H9 (cell line): Measurements from ENCODE around the gene KCNAB3. TPM values are rescaled to one million over a fixed set of nuclear protein-coding genes. Genes with fewer than 3 reads are reported as not detected.

Source experiments
- DNase-seq: peaks from one replicate; pipeline ENCODE4 v3.0.0-alpha.2; 2017
- H2AFZ ChIP-seq: one replicate; pipeline ENCODE4 v1.6.1; 2013; ENCODE audit warnings: mild to moderate bottlenecking, low read length, control low read depth, moderate library complexity
- H2AK5ac ChIP-seq: 2 replicates; pipeline ENCODE4 v1.6.1; 2013; ENCODE audit warnings: low read length, control low read depth, mixed read lengths; ENCODE audit not compliant: insufficient read length
- H2BK120ac ChIP-seq: one replicate; pipeline ENCODE4 v1.6.1; 2013; ENCODE audit warnings: low read depth, mild to moderate bottlenecking, low read length, control low read depth, inconsistent platforms; ENCODE audit not compliant: poor library complexity, severe bottlenecking
- H2BK12ac ChIP-seq: 2 replicates; pipeline ENCODE4 v1.6.1; 2013; ENCODE audit warnings: low read length, control low read depth, mixed read lengths, low read depth; ENCODE audit not compliant: insufficient read length
- H2BK15ac ChIP-seq: 2 replicates; pipeline ENCODE4 v1.6.1; 2013; ENCODE audit warnings: low read depth, low read length, control low read depth
- H2BK20ac ChIP-seq: one replicate; pipeline ENCODE4 v1.6.1; 2013; ENCODE audit warnings: low read depth, mild to moderate bottlenecking, low read length, control low read depth, inconsistent platforms; ENCODE audit not compliant: poor library complexity, severe bottlenecking
- H2BK5ac ChIP-seq: 2 replicates; pipeline ENCODE4 v1.6.1; 2013; ENCODE audit warnings: low read length, control low read depth, mixed read lengths; ENCODE audit not compliant: insufficient read length
- H3K14ac ChIP-seq: 2 replicates; pipeline ENCODE4 v1.6.1; 2013; ENCODE audit warnings: low read length, control low read depth; ENCODE audit not compliant: insufficient read depth
- H3K18ac ChIP-seq: 2 replicates; pipeline ENCODE4 v1.6.1; 2013; ENCODE audit warnings: low read depth, mild to moderate bottlenecking, mixed read lengths, low read length, control low read depth; ENCODE audit not compliant: insufficient read length
- H3K23ac ChIP-seq: 2 replicates; pipeline ENCODE4 v1.6.1; 2013; ENCODE audit warnings: low read length, control low read depth, mixed read lengths, low read depth; ENCODE audit not compliant: insufficient read length
- H3K23me2 ChIP-seq: 2 replicates; pipeline ENCODE4 v1.6.1; 2013; ENCODE audit warnings: low read depth, mild to moderate bottlenecking, mixed read lengths, low read length, control low read depth; ENCODE audit not compliant: insufficient read length, poor library complexity, severe bottlenecking
- H3K27ac ChIP-seq: 2 replicates; pipeline ENCODE4 v1.5.1; 2013; ENCODE audit warnings: low read length, control low read depth, mixed read lengths, low read depth; ENCODE audit not compliant: insufficient read length
- H3K27me3 ChIP-seq: 2 replicates; pipeline ENCODE4 v1.6.1; 2013; ENCODE audit warnings: low read length, control low read depth, inconsistent platforms; ENCODE audit not compliant: insufficient read depth
- H3K4ac ChIP-seq: 2 replicates; pipeline ENCODE4 v1.6.1; 2013; ENCODE audit warnings: low read depth, mild to moderate bottlenecking, control low read depth, inconsistent platforms, low read length, moderate library complexity
- H3K4me1 ChIP-seq: 2 replicates; pipeline ENCODE4 v1.6.1; 2013; ENCODE audit warnings: low read length, control low read depth, inconsistent platforms; ENCODE audit not compliant: insufficient read depth
- H3K4me2 ChIP-seq: 2 replicates; pipeline ENCODE4 v1.6.1; 2013; ENCODE audit warnings: low read length, control low read depth, mixed read lengths; ENCODE audit not compliant: insufficient read length, insufficient read depth
- H3K56ac ChIP-seq: 2 replicates; pipeline ENCODE4 v1.6.1; 2013; ENCODE audit warnings: low read depth, mild to moderate bottlenecking, mixed read lengths, low read length, control low read depth; ENCODE audit not compliant: insufficient read length
- H3K79me1 ChIP-seq: 2 replicates; pipeline ENCODE4 v1.6.1; 2013; ENCODE audit warnings: low read depth, mild to moderate bottlenecking, moderate library complexity, low read length, control low read depth, inconsistent platforms; ENCODE audit not compliant: insufficient read depth, poor library complexity, severe bottlenecking
- H3K79me2 ChIP-seq: 2 replicates; pipeline ENCODE4 v1.6.1; 2013; ENCODE audit warnings: low read length, control low read depth, inconsistent platforms; ENCODE audit not compliant: insufficient read depth
- H3K9ac ChIP-seq: 2 replicates; pipeline ENCODE4 v1.6.1; 2013; ENCODE audit warnings: low read length, control low read depth, mixed read lengths; ENCODE audit not compliant: insufficient read length; ENCODE audit errors: extremely low read depth
- H3K9me3 ChIP-seq: one replicate; pipeline ENCODE4 v1.6.1; 2013; ENCODE audit warnings: low read depth, low read length, inconsistent platforms; ENCODE audit not compliant: control insufficient read depth
- H3T11ph ChIP-seq: one replicate; pipeline ENCODE4 v1.6.1; 2013; ENCODE audit warnings: mild to moderate bottlenecking, low read length, control low read depth, inconsistent platforms
- H4K20me1 ChIP-seq: one replicate; pipeline ENCODE4 v1.6.1; 2013; ENCODE audit not compliant: control insufficient read depth, insufficient read length, insufficient read depth
- H4K5ac ChIP-seq: 2 replicates; pipeline ENCODE4 v1.6.1; 2013; ENCODE audit warnings: low read depth, mild to moderate bottlenecking, mixed read lengths, low read length, control low read depth; ENCODE audit not compliant: insufficient read length
- H4K8ac ChIP-seq: replicated peaks from 2 replicates; pipeline ENCODE4 v1.6.1; 2013; ENCODE audit warnings: low read length, control low read depth, mixed read lengths, low read depth; ENCODE audit not compliant: insufficient read length
- H4K91ac ChIP-seq: 2 replicates; pipeline ENCODE4 v1.6.1; 2013; ENCODE audit warnings: low read depth, mild to moderate bottlenecking, moderate library complexity, mixed read lengths, low read length, control low read depth; ENCODE audit not compliant: insufficient read length
- H3K27ac Mint-ChIP-seq, 3 experiments: 2 replicates in 2 of 3; 3 replicates in 1 of 3; pipeline ENCODE4 v1.8.0; 2020 to 2021; ENCODE audit warnings: mixed read lengths in 3 of 3, mild to moderate bottlenecking in 1 of 3, moderate library complexity in 1 of 3
- H3K27me3 Mint-ChIP-seq: 2 replicates; pipeline ENCODE4 v1.8.0; 2021; ENCODE audit warnings: low read depth, mild to moderate bottlenecking, moderate library complexity, mixed read lengths
- H3K36me3 Mint-ChIP-seq, 3 experiments: 2 replicates in 2 of 3; 3 replicates in 1 of 3; pipeline ENCODE4 v1.8.0; 2020 to 2021; ENCODE audit warnings: low read depth in 3 of 3, mixed read lengths in 3 of 3; ENCODE audit not compliant: insufficient read depth in 1 of 3
- H3K4me1 Mint-ChIP-seq, 2 experiments: 2 replicates each; pipeline ENCODE4 v1.8.0; 2020; ENCODE audit warnings: mixed read lengths in 2 of 2
- H3K4me3 Mint-ChIP-seq, 2 experiments: 2 replicates in 1 of 2; 3 replicates in 1 of 2; pipeline ENCODE4 v1.8.0; 2020 to 2021; ENCODE audit warnings: mild to moderate bottlenecking in 2 of 2, mixed read lengths in 2 of 2, moderate library complexity in 1 of 2
- H3K9me3 Mint-ChIP-seq, 2 experiments: 2 replicates in 1 of 2; 3 replicates in 1 of 2; pipeline ENCODE4 v1.8.0; 2020; ENCODE audit warnings: mild to moderate bottlenecking in 2 of 2, mixed read lengths in 2 of 2, moderate library complexity in 1 of 2
- CTCF ChIP-seq: fragments of 200-600 bp; sonication (generic); conservative IDR thresholded peaks from 3 replicates; pipeline ENCODE4 v1.8.0; 2021; ENCODE audit warnings: antibody characterized with exemption, mild to moderate bottlenecking
- WGBS: extraction: QIAGEN DNeasy Blood & Tissue Kit; methylation state at CpG from one replicate; pipeline ENCODE4 v1.1.7; 2013; ENCODE audit warnings: missing lambda C conversion rate, low lambda C conversion rate, mixed read lengths; ENCODE audit not compliant: insufficient read length; ENCODE audit errors: extremely low coverage; 5-methylcytosine and 5-hydroxymethylcytosine counted together
- total RNA-seq: library from RNA; stranded (reverse); gene quantifications from 2 replicates; pipeline ENCODE4 v1.2.1, GENCODE V29; 2021

Gene KCNAB3
- total RNA-seq, 1 experiment from 2014 or later, result 6.4 TPM

GRCh38 chr17:7927596-7927995 lies 2.1 kb downstream of the KCNAB3 start:
- H3K4me3 Mint-ChIP-seq, result no peak overlapping the region

More at GRCh38 chr17:7927596-7927995, 2.1 kb downstream of the KCNAB3 start:
- Histone ChIP-seq H3K4me2 (no peak overlapping the region), H3K4me1 (no peaks in the 10 kb centered on the region), H3K79me2 (no peaks in the 10 kb centered on the region), H2BK12ac (no peak overlapping the region), H3K56ac (no peak overlapping the region), H2BK5ac (no peak overlapping the region), H2BK20ac (no peak overlapping the region), H3K14ac (no peak overlapping the region), H4K5ac (no peak overlapping the region), H2AK5ac (no peak overlapping the region), H3K79me1 (no peaks in the 10 kb centered on the region), H2BK120ac (no peak overlapping the region), H3K23ac (no peak overlapping the region), H2BK15ac (no peak overlapping the region), H2AFZ (no peak overlapping the region), H3K9me3 (no peaks in the 10 kb centered on the region), H3K18ac (no peak overlapping the region), H4K20me1 (no peaks in the 10 kb centered on the region), H3K4ac (no peak overlapping the region), H3K23me2 (peaks cover 9% of the 10 kb centered on the region), H3K27me3 (peaks cover 30% of the 10 kb centered on the region; the same call in 1 of the 2 replicates), H4K8ac (no peak overlapping the region), H3K9ac (no peak overlapping the region), H4K91ac (no peak overlapping the region), H3K27ac (no peak overlapping the region), H3T11ph (no peak overlapping the region)
- Mint-ChIP-seq H3K36me3 (no peaks in the 10 kb centered on the region; a peak in 2 of 7 replicates), H3K27ac (no peak overlapping the region), H3K27me3 (peaks cover 70% of the 10 kb centered on the region), H3K9me3 (no peaks in the 10 kb centered on the region), H3K4me1 (peaks cover 21 to 25% of the 10 kb centered on the region in 2 experiments)
- WGBS, result no CpG with 5 or more reads among the region's 3 CpGs
- DNase-seq, result peak; percentile 32
- 0 out of 3 replicates have a peak, but pooled peaks have one; percentile 8 for TF ChIP-seq CTCF
